HepG2 (cell line): ENCODE results near the gene TMIGD2. TPM values are rescaled to one million over a fixed set of nuclear protein-coding genes. Genes with fewer than 3 reads are reported as not detected.
"Not testable (repeated sequence)": the region's sequence is repeated elsewhere in the genome, so short reads cannot be mapped to it uniquely, and the experiment has no call there.

Experiments
- ATAC-seq: fragments of 200-7000 bp; cut with Tn5 transposase; 3 replicates; pipeline ENCODE4 v1.9.1; 2020; ENCODE audit warnings: mild to moderate bottlenecking, moderate library complexity
- BruUV-seq: library from RNA; stranded (reverse); fragments of 400-500 nt; replicated peaks from 2 replicates; lab custom pipeline; 2021; lab: Mats Ljungman, UMichigan
- CTCF ChIA-PET: fragments of 300-600 bp; formaldehyde crosslinking; extraction: SDS; loops from one replicate; lab custom pipeline; 2021; ENCODE audit warnings: low total read pairs, inconsistent platforms, low intra/inter-chr PET ratio; lab: Yijun Ruan, JAX
- POLR2A ChIA-PET: fragments of 350-600 bp; sonication (Branson Sonifier 250); formaldehyde crosslinking; loops from one replicate; lab custom pipeline; 2020; ENCODE audit warnings: antibody characterized with exemption, inconsistent platforms; lab: Yijun Ruan, JAX
- DNase-seq: peaks from one replicate; pipeline ENCODE4 v3.0.0-alpha.2; 2015; ENCODE audit warnings: low spot score
- FAIRE-seq: peaks from 3 replicates; lab custom pipeline; 2011; peaks lifted over from hg19 to GRCh38; lab: Jason Lieb, UNC
- H2AFZ ChIP-seq: one replicate; pipeline ENCODE4 v1.6.1; 2011; ENCODE audit warnings: low read length, inconsistent platforms
- H3K27ac ChIP-seq: fragments of 300-600 bp; 3 replicates; pipeline ENCODE4 v1.8.0; 2011; ENCODE audit warnings: mixed run types, mild to moderate bottlenecking, mixed read lengths, low read length, inconsistent platforms; ENCODE audit not compliant: insufficient read depth; ENCODE audit errors: extremely low read length
- H3K27me3 ChIP-seq, 2 experiments: fragments of 200-600 bp in 1 of 2; 2 replicates in 1 of 2; 3 replicates in 1 of 2; pipeline versions ENCODE4 v1.6.0 to v1.8.0; 2011; ENCODE audit warnings: low read length in 2 of 2, mild to moderate bottlenecking in 2 of 2, moderate library complexity in 2 of 2, inconsistent platforms in 1 of 2; ENCODE audit not compliant: insufficient read depth in 2 of 2, control insufficient read depth in 1 of 2
- H3K36me3 ChIP-seq, 2 experiments: fragments of 200-600 bp in 1 of 2; replicated peaks in 1 of 2; 2 replicates in 1 of 2; 3 replicates in 1 of 2; pipeline versions ENCODE4 v1.5.1 to v1.8.0; 2011; ENCODE audit warnings: low read length in 2 of 2, inconsistent platforms in 1 of 2; ENCODE audit not compliant: insufficient read depth in 2 of 2, control insufficient read depth in 1 of 2
- H3K4me1 ChIP-seq: 2 replicates; pipeline ENCODE4 v1.5.1; 2012; ENCODE audit warnings: low read length, inconsistent platforms; ENCODE audit not compliant: insufficient read depth
- H3K4me2 ChIP-seq: 2 replicates; pipeline ENCODE4 v1.6.0; 2011; ENCODE audit warnings: low read depth, low read length, inconsistent platforms
- H3K4me3 ChIP-seq, 3 experiments: fragments of 200-600 bp in 1 of 3; sonication (generic), shearing (Covaris generic) in 1 of 3; replicated peaks in 1 of 3; 2 replicates each; pipeline ENCODE4 v1.5.1; 2011 to 2016; ENCODE audit warnings: low read length in 3 of 3, inconsistent platforms in 2 of 3, low read depth in 2 of 3, mild to moderate bottlenecking in 2 of 3, control low read depth in 1 of 3, mixed read lengths in 1 of 3; ENCODE audit not compliant: insufficient read depth in 1 of 3
- H3K79me2 ChIP-seq: one replicate; pipeline ENCODE4 v1.6.1; 2011; ENCODE audit warnings: low read length, inconsistent platforms; ENCODE audit not compliant: insufficient read depth
- H3K9ac ChIP-seq: 2 replicates; pipeline ENCODE4 v1.6.0; 2011; ENCODE audit warnings: mild to moderate bottlenecking, low read depth, low read length, inconsistent platforms; ENCODE audit not compliant: insufficient read depth
- H3K9me3 ChIP-seq: 2 replicates; pipeline ENCODE4 v1.5.1; 2012; ENCODE audit warnings: mild to moderate bottlenecking, low read length
- H4K20me1 ChIP-seq: 2 replicates; pipeline ENCODE4 v1.6.0; 2011; ENCODE audit warnings: inconsistent platforms, mild to moderate bottlenecking, low read length, moderate library complexity; ENCODE audit not compliant: insufficient read depth
- ZNF558 ChIP-seq: sonication (generic); formaldehyde crosslinking; IDR thresholded peaks from 2 replicates; pipeline ENCODE4 v1.9.0; 2022; ENCODE audit warnings: mild to moderate bottlenecking, missing genetic modification reagents, borderline replicate concordance
- WGBS: methylation state at CpG from one replicate; pipeline ENCODE4 v1.1.6; 2017; ENCODE audit warnings: low lambda C conversion rate; 5-methylcytosine and 5-hydroxymethylcytosine counted together
- in situ Hi-C: cut with HindIII; loops from 2 replicates; pipeline ENCODE4 v1.10.0; 2017; ENCODE audit warnings: low pct_unique_long_range_greater_than_20kb; ENCODE audit not compliant: extremely low pct_ligation_motif_present
- intact Hi-C: fragments of 100-400 bp; cut with micrococcal nuclease; formaldehyde crosslinking; loops from one replicate; pipeline ENCODE4 v1.10.0; 2022; ENCODE audit not compliant: unreplicated experiment
- polyA plus RNA-seq, 8 experiments: library from polyadenylated mRNA; depleted of rRNA in 3 of 8; stranded (reverse) in 7 of 8; unstranded in 1 of 8; fragments of >200 nt; fragmentation: Illumina TruSeq in 4 of 8; extraction: Trizol in 4 of 8; gene quantifications; 2 replicates each; pipeline versions ENCODE4 v1.2.1 to v1.2.3, GENCODE V29; 2011 to 2016; ENCODE audit warnings: low read depth in 4 of 8, missing spikeins in 1 of 8, mixed read lengths in 1 of 8; ENCODE audit not compliant: insufficient read depth in 1 of 8
- total RNA-seq, 5 experiments: library from RNA; depleted of rRNA; stranded (reverse); fragments of >200 nt; fragmentation: Illumina TruSeq; extraction: Trizol; gene quantifications; 2 replicates each; pipeline ENCODE4 v1.2.3, GENCODE V29; 2016; ENCODE audit warnings: low read depth in 1 of 5

Gene TMIGD2
- total and polyA plus RNA-seq, 2 of the 13 experiments (the other 11 are each of a cell fraction or from before 2014, with no cell fraction given) = 0.11 to 1.0 TPM

DNA sequence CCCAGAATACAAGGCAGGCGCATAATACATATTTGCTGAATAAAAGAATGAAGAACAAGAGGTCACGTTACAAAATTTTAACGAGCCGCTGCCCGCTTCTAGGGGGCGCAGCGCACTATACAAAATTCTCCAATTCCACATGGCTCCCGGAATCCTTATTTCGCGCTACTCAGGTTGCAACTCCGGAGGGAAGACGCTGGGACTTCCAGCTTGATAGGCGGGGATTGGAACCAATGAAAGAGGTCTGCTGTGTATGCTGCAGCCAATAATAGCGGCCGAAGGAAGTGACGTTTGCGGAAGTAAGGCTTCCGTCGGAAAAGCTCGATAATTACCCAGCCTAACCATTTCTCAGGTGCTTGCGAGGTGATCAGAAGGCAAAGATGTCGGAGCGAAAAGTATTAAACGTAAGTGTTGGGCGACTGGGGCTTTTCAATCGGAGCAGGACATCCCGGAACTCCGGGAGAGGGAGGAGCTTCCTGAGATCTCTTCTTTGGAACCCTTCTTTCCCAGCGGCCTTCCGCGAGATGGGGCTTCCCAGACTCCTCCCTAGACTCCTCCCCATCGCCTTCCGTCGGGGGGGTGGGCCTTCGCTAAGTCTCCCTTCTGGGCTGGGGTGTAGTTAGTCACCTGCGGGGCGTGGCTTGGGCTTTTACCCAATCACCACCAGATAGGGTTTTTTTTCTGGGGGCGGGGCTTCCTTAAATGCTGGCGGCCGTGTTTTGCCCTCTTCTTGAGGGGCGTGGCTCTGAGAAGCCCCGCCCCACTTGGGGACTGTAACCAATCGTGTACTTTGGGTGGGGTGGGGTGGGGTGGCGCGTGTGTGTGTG, 55.2 kb downstream of the TMIGD2 start, which contains the start of gene YJU2 (continued):
- 0 out of 2 replicates have a peak, but pooled peaks have one; percentile 17 for TF ChIP-seq ZNF558 (CRISPR knock-in tag)

DNA sequence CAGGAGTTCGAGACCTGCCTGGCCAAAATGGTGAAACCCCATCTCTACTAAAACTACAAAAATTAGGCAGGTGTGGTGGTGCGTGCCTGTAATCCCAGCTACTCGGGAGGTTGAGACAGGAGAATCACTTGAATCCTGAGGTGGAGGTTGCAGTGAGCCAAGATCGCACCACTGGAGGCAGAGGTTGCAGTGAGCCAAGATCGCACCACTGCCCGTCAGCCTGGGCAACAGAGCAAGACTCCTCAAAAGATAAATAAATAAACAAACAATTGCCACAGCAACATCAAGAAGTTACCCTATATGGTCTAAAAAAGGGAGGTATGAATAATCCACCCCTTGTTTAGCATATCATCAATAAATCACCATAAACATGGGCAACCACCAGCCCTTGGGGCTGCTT, 56.3 kb downstream of the TMIGD2 start:
- H3K27ac ChIP-seq = peak overlapping the region; percentile 96
- H4K20me1 ChIP-seq, DNase-seq, H3K27me3 ChIP-seq, FAIRE-seq, H3K4me3 ChIP-seq, H2AFZ ChIP-seq, H3K9ac ChIP-seq, CTCF ChIA-PET, BruUV-seq, intact Hi-C loops, H3K79me2 ChIP-seq, ATAC-seq, in situ Hi-C loops, POLR2A ChIA-PET: not testable (repeated sequence)
- H3K9me3 ChIP-seq = peaks cover 14% of the 10 kb centered on the region
- H3K4me1 ChIP-seq = peaks cover 15% of the 10 kb centered on the region
- peak overlapping the region; percentile 75 for H3K4me2 ChIP-seq
- WGBS = 96% methylated on average over 6 of the region's 6 CpGs
- peaks cover 10 to 15% of the 10 kb centered on the region in 2 experiments; a peak in 4 of 5 replicates for H3K36me3 ChIP-seq

Other genes with a start within 250 kb of the TMIGD2 start
- gene ZBTB7A, start 235.5 kb downstream of the TMIGD2 start, total RNA-seq (2016; rRNA removed; fragmentation: Illumina TruSeq; extraction: Trizol) = 3.5 and 3.6 TPM in 2 replicates
- gene ZBTB7A, start 235.5 kb downstream of the TMIGD2 start, polyA plus RNA-seq (2011; rRNA removed) = 4.0 and 5.5 TPM in 2 replicates
- 72.2 and 80.9 TPM in 2 replicates for gene MAP2K2, start 178.3 kb downstream of the TMIGD2 start, total RNA-seq (2016; rRNA removed; fragmentation: Illumina TruSeq; extraction: Trizol)
- gene MAP2K2, start 178.3 kb downstream of the TMIGD2 start, polyA plus RNA-seq (2011; rRNA removed) = 70.3 and 88.1 TPM in 2 replicates
- gene CREB3L3, start 148.8 kb downstream of the TMIGD2 start, total RNA-seq (2016; rRNA removed; fragmentation: Illumina TruSeq; extraction: Trizol) = 3.8 and 4.5 TPM in 2 replicates
- gene CREB3L3, start 148.8 kb downstream of the TMIGD2 start, polyA plus RNA-seq (2011; rRNA removed) = 3.8 and 7.0 TPM in 2 replicates
- gene SIRT6, start 119.8 kb downstream of the TMIGD2 start, total RNA-seq (2016; rRNA removed; fragmentation: Illumina TruSeq; extraction: Trizol) = 8.6 and 11.0 TPM in 2 replicates
- 18.4 and 20.7 TPM in 2 replicates for gene SIRT6, start 119.8 kb downstream of the TMIGD2 start, polyA plus RNA-seq (2011; rRNA removed)
- gene ANKRD24, start 119.7 kb downstream of the TMIGD2 start, total RNA-seq (2016; rRNA removed; fragmentation: Illumina TruSeq; extraction: Trizol) = 0.13 TPM in 1 of 2 replicates, not detected in the other
- 0.17 and 0.24 TPM in 2 replicates for gene ANKRD24, start 119.7 kb downstream of the TMIGD2 start, polyA plus RNA-seq (2011; rRNA removed)
- not detected in 2 replicates for gene EBI3, start 72.9 kb downstream of the TMIGD2 start, total RNA-seq (2016; rRNA removed; fragmentation: Illumina TruSeq; extraction: Trizol)
- gene EBI3, start 72.9 kb downstream of the TMIGD2 start, polyA plus RNA-seq (2011; rRNA removed) = 3.4 and 8.3 TPM in 2 replicates
- gene YJU2, start 55.3 kb downstream of the TMIGD2 start, total RNA-seq (2016; rRNA removed; fragmentation: Illumina TruSeq; extraction: Trizol) = 17.9 and 18.4 TPM in 2 replicates
- 9.3 and 10.1 TPM in 2 replicates for gene YJU2, start 55.3 kb downstream of the TMIGD2 start, polyA plus RNA-seq (2011; rRNA removed)
- 0.11 TPM in 1 of 2 replicates, not detected in the other for gene SHD, start 23.1 kb downstream of the TMIGD2 start, total RNA-seq (2016; rRNA removed; fragmentation: Illumina TruSeq; extraction: Trizol)
- gene SHD, start 23.1 kb downstream of the TMIGD2 start, polyA plus RNA-seq (2011; rRNA removed) = 0.20 and 0.42 TPM in 2 replicates
- gene FSD1, start 2.2 kb upstream of the TMIGD2 start, total RNA-seq (2016; rRNA removed; fragmentation: Illumina TruSeq; extraction: Trizol) = 0.29 TPM in 1 of 2 replicates, not detected in the other
- 0.66 and 1.4 TPM in 2 replicates for gene FSD1, start 2.2 kb upstream of the TMIGD2 start, polyA plus RNA-seq (2011; rRNA removed)
- gene STAP2, start 36.4 kb upstream of the TMIGD2 start, total RNA-seq (2016; rRNA removed; fragmentation: Illumina TruSeq; extraction: Trizol) = 39.0 and 43.1 TPM in 2 replicates
- gene STAP2, start 36.4 kb upstream of the TMIGD2 start, polyA plus RNA-seq (2011; rRNA removed) = 43.7 and 56.0 TPM in 2 replicates
- 12.9 and 15.8 TPM in 2 replicates for gene MPND, start 41.2 kb upstream of the TMIGD2 start, total RNA-seq (2016; rRNA removed; fragmentation: Illumina TruSeq; extraction: Trizol)
- gene MPND, start 41.2 kb upstream of the TMIGD2 start, polyA plus RNA-seq (2011; rRNA removed) = 10.8 and 12.5 TPM in 2 replicates
- 26.7 and 33.0 TPM in 2 replicates for gene SH3GL1, start 98.2 kb upstream of the TMIGD2 start, total RNA-seq (2016; rRNA removed; fragmentation: Illumina TruSeq; extraction: Trizol)
- 45.1 and 52.3 TPM in 2 replicates for gene SH3GL1, start 98.2 kb upstream of the TMIGD2 start, polyA plus RNA-seq (2011; rRNA removed)
- 27.3 and 34.8 TPM in 2 replicates for gene CHAF1A, start 100.3 kb upstream of the TMIGD2 start, total RNA-seq (2016; rRNA removed; fragmentation: Illumina TruSeq; extraction: Trizol)
- 11.0 and 13.1 TPM in 2 replicates for gene CHAF1A, start 100.3 kb upstream of the TMIGD2 start, polyA plus RNA-seq (2011; rRNA removed)
- 33.6 and 35.5 TPM in 2 replicates for gene UBXN6, start 155.4 kb upstream of the TMIGD2 start, total RNA-seq (2016; rRNA removed; fragmentation: Illumina TruSeq; extraction: Trizol)
- 34.9 and 44.2 TPM in 2 replicates for gene UBXN6, start 155.4 kb upstream of the TMIGD2 start, polyA plus RNA-seq (2011; rRNA removed)
- gene HDGFL2, start 169.9 kb upstream of the TMIGD2 start, total RNA-seq (2016; rRNA removed; fragmentation: Illumina TruSeq; extraction: Trizol) = 47.9 and 51.1 TPM in 2 replicates
- gene HDGFL2, start 169.9 kb upstream of the TMIGD2 start, polyA plus RNA-seq (2011; rRNA removed) = 20.0 and 26.0 TPM in 2 replicates
- 0.80 and 1.3 TPM in 2 replicates for gene PLIN4, start 216.1 kb upstream of the TMIGD2 start, total RNA-seq (2016; rRNA removed; fragmentation: Illumina TruSeq; extraction: Trizol)
- gene PLIN4, start 216.1 kb upstream of the TMIGD2 start, polyA plus RNA-seq (2011; rRNA removed) = 1.1 and 1.9 TPM in 2 replicates
- 1.6 and 1.8 TPM in 2 replicates for gene PLIN5, start 232.8 kb upstream of the TMIGD2 start, total RNA-seq (2016; rRNA removed; fragmentation: Illumina TruSeq; extraction: Trizol)
- 4.8 and 6.3 TPM in 2 replicates for gene PLIN5, start 232.8 kb upstream of the TMIGD2 start, polyA plus RNA-seq (2011; rRNA removed)
- 7.1 and 12.0 TPM in 2 replicates for gene LRG1, start 237.6 kb upstream of the TMIGD2 start, total RNA-seq (2016; rRNA removed; fragmentation: Illumina TruSeq; extraction: Trizol)
- gene LRG1, start 237.6 kb upstream of the TMIGD2 start, polyA plus RNA-seq (2011; rRNA removed) = 39.3 and 48.9 TPM in 2 replicates